GM23338 (cell line): ENCODE results near the gene SRI. TPM values are rescaled to one million over a fixed set of nuclear protein-coding genes. Genes with fewer than 3 reads are reported as not detected.

ENCODE experiments used
- ATAC-seq: fragments of 200-7000 bp; cut with Tn5 transposase; 3 replicates; pipeline ENCODE4 v1.9.1; 2020
- DNase-seq: peaks from one replicate; pipeline ENCODE4 v3.0.0-alpha.2; 2015; ENCODE audit warnings: low spot score
- H2AFZ ChIP-seq: fragments of 200-600 bp; sonication (generic); 2 replicates; pipeline ENCODE4 v1.8.0; 2016; ENCODE audit warnings: antibody characterized with exemption, mild to moderate bottlenecking, moderate library complexity
- H3F3A ChIP-seq: fragments of 200-600 bp; sonication (generic); replicated peaks from 2 replicates; pipeline ENCODE4 v1.8.0; 2017; ENCODE audit warnings: antibody characterized with exemption, mixed run types, low read depth
- H3K27ac ChIP-seq: fragments of 200-600 bp; sonication (generic); 2 replicates; pipeline ENCODE4 v1.6.1; 2016; ENCODE audit warnings: low read depth
- H3K27me3 ChIP-seq: fragments of 200-600 bp; sonication (generic); 2 replicates; pipeline ENCODE4 v1.8.0; 2016; ENCODE audit warnings: mild to moderate bottlenecking, mixed run types, moderate library complexity; ENCODE audit not compliant: insufficient read depth
- H3K36me3 ChIP-seq: fragments of 200-600 bp; sonication (generic); 2 replicates; pipeline ENCODE4 v1.8.0; 2016; ENCODE audit warnings: mild to moderate bottlenecking; ENCODE audit not compliant: insufficient read depth
- H3K4me1 ChIP-seq: fragments of 200-600 bp; sonication (generic); 2 replicates; pipeline ENCODE4 v1.8.0; 2016; ENCODE audit warnings: mild to moderate bottlenecking, moderate library complexity; ENCODE audit not compliant: insufficient read depth
- H3K4me2 ChIP-seq: fragments of 200-600 bp; sonication (generic); 2 replicates; pipeline ENCODE4 v1.7.1; 2017; ENCODE audit warnings: mixed run types
- H3K4me3 ChIP-seq: fragments of 200-600 bp; sonication (generic); 2 replicates; pipeline ENCODE4 v1.6.1; 2016; ENCODE audit warnings: mixed run types
- H3K79me2 ChIP-seq: fragments of 200-600 bp; sonication (generic); replicated peaks from 2 replicates; pipeline ENCODE4 v1.8.0; 2017; ENCODE audit warnings: mild to moderate bottlenecking; ENCODE audit not compliant: insufficient read depth
- H3K9me2 ChIP-seq: fragments of 200-600 bp; sonication (generic); 2 replicates; pipeline ENCODE4 v1.8.0; 2017; ENCODE audit not compliant: insufficient read depth
- H4K20me1 ChIP-seq: fragments of 200-600 bp; sonication (generic); replicated peaks from 2 replicates; pipeline ENCODE4 v1.8.0; 2017; ENCODE audit warnings: mild to moderate bottlenecking; ENCODE audit not compliant: insufficient read depth
- H3K27ac Mint-ChIP-seq: 2 replicates; pipeline ENCODE4 v1.8.0; 2020; ENCODE audit warnings: inconsistent platforms, mild to moderate bottlenecking, moderate library complexity, mixed read lengths
- H3K27me3 Mint-ChIP-seq: 3 replicates; pipeline ENCODE4 v1.8.0; 2022; ENCODE audit warnings: low read depth, mild to moderate bottlenecking, moderate library complexity, mixed read lengths, inconsistent platforms; ENCODE audit not compliant: insufficient read depth, poor library complexity
- H3K36me3 Mint-ChIP-seq: 3 replicates; pipeline ENCODE4 v1.8.0; 2021; ENCODE audit warnings: low read depth, mild to moderate bottlenecking, inconsistent platforms, moderate library complexity, mixed read lengths
- H3K4me1 Mint-ChIP-seq: 3 replicates; pipeline ENCODE4 v1.8.0; 2020; ENCODE audit warnings: mild to moderate bottlenecking, inconsistent platforms, mixed read lengths
- H3K4me3 Mint-ChIP-seq: 3 replicates; pipeline ENCODE4 v1.8.0; 2021; ENCODE audit warnings: moderate library complexity, mild to moderate bottlenecking, inconsistent platforms, mixed read lengths
- H3K9me3 Mint-ChIP-seq: 3 replicates; pipeline ENCODE4 v1.8.0; 2020; ENCODE audit warnings: moderate library complexity, mild to moderate bottlenecking, inconsistent platforms, mixed read lengths
- CREB1 ChIP-seq: fragments of 250-450 bp; sonication (Bioruptor Pico); IDR thresholded peaks from 2 replicates; pipeline ENCODE4 v1.5.0; 2020; ENCODE audit warnings: low read depth, mild to moderate bottlenecking, moderate library complexity
- CTCF ChIP-seq, 2 experiments: fragments of 200-600 bp in 1 of 2; sonication (generic) in 1 of 2; conservative IDR thresholded peaks; 2 replicates each; pipeline versions ENCODE4 v1.5.1 to v1.6.1; 2016 to 2017; ENCODE audit warnings: antibody characterized with exemption in 2 of 2, low read depth in 2 of 2, mild to moderate bottlenecking in 2 of 2, moderate library complexity in 1 of 2
- ETS1 ChIP-seq: IDR thresholded peaks from 2 replicates; pipeline ENCODE4 v1.6.1; 2016; ENCODE audit warnings: antibody characterized with exemption
- EZH2phosphoT487 ChIP-seq: fragments of 200-600 bp; sonication (generic); IDR thresholded peaks from one replicate; pipeline ENCODE4 v1.8.1; 2018; ENCODE audit warnings: antibody characterized with exemption; ENCODE audit not compliant: unreplicated experiment
- JUNB ChIP-seq: IDR thresholded peaks from one replicate; pipeline ENCODE4 v1.6.1; 2016; ENCODE audit warnings: antibody characterized with exemption; ENCODE audit not compliant: unreplicated experiment
- NANOG ChIP-seq: IDR thresholded peaks from 2 replicates; pipeline ENCODE4 v1.6.1; 2016; ENCODE audit warnings: antibody characterized with exemption, borderline replicate concordance
- POLR2AphosphoS5 ChIP-seq: IDR thresholded peaks from 2 replicates; pipeline ENCODE4 v1.6.1; 2016; ENCODE audit warnings: antibody characterized with exemption, low read depth
- REST ChIP-seq: IDR thresholded peaks from one replicate; pipeline ENCODE4 v1.6.1; 2018; ENCODE audit warnings: antibody characterized with exemption; ENCODE audit not compliant: unreplicated experiment
- STAT1 ChIP-seq: IDR thresholded peaks from one replicate; pipeline ENCODE4 v1.6.1; 2016; ENCODE audit warnings: antibody characterized with exemption; ENCODE audit not compliant: unreplicated experiment
- ZNF114 ChIP-seq: fragments of 250-450 bp; sonication (Bioruptor Pico); IDR thresholded peaks from 2 replicates; pipeline ENCODE4 v1.5.0; 2020; ENCODE audit warnings: mild to moderate bottlenecking, moderate library complexity
- ZNF331 ChIP-seq: fragments of 250-450 bp; sonication (Bioruptor Pico); IDR thresholded peaks from 2 replicates; pipeline ENCODE4 v1.5.0; 2020; ENCODE audit warnings: low read depth, mild to moderate bottlenecking, moderate library complexity
- ZNF462 ChIP-seq: fragments of 250-450 bp; sonication (Bioruptor Pico); IDR thresholded peaks from 2 replicates; pipeline ENCODE4 v1.5.0; 2020; ENCODE audit warnings: mild to moderate bottlenecking, moderate library complexity
- polyA plus RNA-seq: library from polyadenylated mRNA; unstranded; fragments of >200 nt; fragmentation: Nextera tagmentation; extraction: Ambion mirVana; gene quantifications from 2 replicates; pipeline ENCODE4 v1.2.1, GENCODE V29; 2016
- total RNA-seq: library from RNA; depleted of rRNA; stranded (reverse); fragments of >200 nt; shearing (Covaris generic); gene quantifications from 2 replicates; pipeline ENCODE4 v1.2.3, GENCODE V29; 2014

Gene SRI
- total and polyA plus RNA-seq, 2 experiments from 2014 or later = 141 to 321 TPM

GRCh38 chr7:88254721-88255424, 35.0 kb upstream of the SRI start (continued):
- TF ChIP-seq REST (no peak), ETS1 (no peak), POLR2AphosphoS5 (no peak), ZNF331 (CRISPR knock-in tag) (no peak), CREB1 (CRISPR knock-in tag) (no peak), CTCF (conservative IDR thresholded peaks at IDR 0.05; ENCODE audit: low read depth in 2 of 2) (no peak), EZH2phosphoT487 (no peak), NANOG (no peak), STAT1 (no peak), JUNB (no peak)

- no peak overlapping the region for H3K4me3 ChIP-seq
- H3K4me3 Mint-ChIP-seq = no peak overlapping the region
- H4K20me1 ChIP-seq = no peaks in the 10 kb centered on the region
- H3K27me3 ChIP-seq = no peaks in the 10 kb centered on the region
- no peaks in the 10 kb centered on the region for H3K4me1 ChIP-seq
- peaks cover 17% of the 10 kb centered on the region for H3K36me3 Mint-ChIP-seq
- no peaks in the 10 kb centered on the region for H3K79me2 ChIP-seq
- H3K27ac ChIP-seq = no peak overlapping the region
- no peak overlapping the region for H3K4me2 ChIP-seq
- H3K27ac Mint-ChIP-seq = no peak overlapping the region
- H3F3A ChIP-seq = no peaks in the 10 kb centered on the region
- no peak for DNase-seq
- peaks cover 28% of the 10 kb centered on the region for H3K9me3 Mint-ChIP-seq
- H3K27me3 Mint-ChIP-seq = no peaks in the 10 kb centered on the region
- no peaks in the 10 kb centered on the region for H3K36me3 ChIP-seq
- no peak for ATAC-seq
- H2AFZ ChIP-seq = no peak overlapping the region
- H3K4me1 Mint-ChIP-seq = no peaks in the 10 kb centered on the region
- H3K9me2 ChIP-seq = peaks cover 5% of the 10 kb centered on the region; the same call in 1 of the 2 replicates
- no peak for TF ChIP-seq ZNF462 (CRISPR knock-in tag)
- no peak for TF ChIP-seq ZNF114 (CRISPR knock-in tag)
Observed at GRCh38 chr7:88253640-88254039, 33.8 kb upstream of the SRI start.
